T-helper 2 cell (primary cell): Measurements from ENCODE around the gene TXNDC9.
"Not testable (repeated sequence)": the region's sequence is repeated elsewhere in the genome, so short reads cannot be mapped to it uniquely, and the experiment has no call there.

Experiments
- DNase-seq, 5 experiments: peaks; one replicate each; pipeline versions ENCODE4 v3.0.0 to v3.0.0-alpha.2; 2012 to 2022

TXNDC9 gene

DNA sequence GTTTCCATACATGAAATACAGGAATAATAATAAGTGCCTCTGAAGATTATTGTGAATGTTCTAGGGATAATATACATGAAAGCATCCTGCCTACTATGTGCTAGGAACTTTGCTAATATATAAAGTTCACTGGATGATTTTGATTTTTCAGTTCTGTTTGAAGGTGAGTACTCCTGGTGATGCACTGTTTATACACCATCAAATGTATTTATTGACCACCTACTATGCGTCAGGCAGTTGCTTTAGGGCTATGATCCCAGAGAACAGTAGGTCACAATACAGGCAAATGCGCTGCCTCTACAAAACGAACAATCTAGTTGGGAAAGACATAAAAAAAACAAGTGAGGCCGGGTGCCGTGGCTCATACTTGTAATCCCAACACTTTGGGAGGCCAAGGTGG lies 10.7 kb downstream of the TXNDC9 start:
- DNase-seq, result no peak

DNA sequence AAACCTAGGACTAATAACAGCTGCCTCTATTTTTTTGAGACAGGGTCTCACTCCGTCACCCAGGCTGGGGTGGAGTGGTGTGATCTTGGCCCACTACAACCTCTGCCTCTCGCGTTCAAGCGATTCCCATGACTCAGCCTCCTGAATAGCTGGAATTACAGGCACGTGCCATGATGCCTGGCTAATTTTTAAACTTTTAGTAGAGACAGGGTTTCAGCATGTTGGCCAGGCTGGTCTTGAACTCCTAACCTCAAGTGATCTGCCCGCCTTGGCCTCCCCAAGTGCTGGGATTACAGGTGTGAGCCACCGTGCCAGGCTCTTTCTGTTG lies 18.3 kb downstream of the TXNDC9 start:
- DNase-seq, result not testable (repeated sequence)

DNA sequence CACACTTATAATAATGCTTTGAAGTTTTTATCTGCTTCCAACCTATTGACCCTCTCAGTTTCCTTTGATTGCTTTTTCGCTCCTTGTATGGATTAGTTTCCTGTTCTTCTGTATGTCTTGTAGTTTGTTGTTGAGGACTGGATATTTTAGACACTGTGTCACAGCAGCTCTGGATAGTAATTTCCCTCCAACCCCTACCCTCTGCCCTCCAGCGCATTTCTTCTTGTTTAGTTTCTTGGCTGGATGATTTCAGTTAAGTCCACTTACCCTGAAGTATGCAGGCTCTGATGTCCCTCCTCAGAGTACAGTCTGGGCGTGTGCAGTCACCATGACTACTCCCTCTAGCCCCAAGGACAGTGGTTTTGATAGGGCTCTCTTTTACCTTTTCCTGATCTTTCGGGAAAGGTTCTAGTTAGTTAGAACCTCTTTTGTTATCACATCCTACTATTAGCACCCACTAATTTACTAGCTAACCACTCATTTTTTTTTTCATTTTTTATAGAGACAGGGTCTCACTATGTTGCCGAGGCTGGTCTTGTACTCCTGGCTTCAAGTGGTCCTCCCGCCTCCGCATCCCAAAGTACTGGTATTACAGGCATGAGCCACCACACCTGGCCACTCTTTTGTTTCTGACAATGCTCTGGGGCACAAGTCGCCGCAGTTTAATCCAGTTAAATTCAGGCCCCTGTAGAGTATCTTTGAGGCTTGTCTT lies 18.8 kb downstream of the TXNDC9 start:
- DNase-seq, result no peak

DNA sequence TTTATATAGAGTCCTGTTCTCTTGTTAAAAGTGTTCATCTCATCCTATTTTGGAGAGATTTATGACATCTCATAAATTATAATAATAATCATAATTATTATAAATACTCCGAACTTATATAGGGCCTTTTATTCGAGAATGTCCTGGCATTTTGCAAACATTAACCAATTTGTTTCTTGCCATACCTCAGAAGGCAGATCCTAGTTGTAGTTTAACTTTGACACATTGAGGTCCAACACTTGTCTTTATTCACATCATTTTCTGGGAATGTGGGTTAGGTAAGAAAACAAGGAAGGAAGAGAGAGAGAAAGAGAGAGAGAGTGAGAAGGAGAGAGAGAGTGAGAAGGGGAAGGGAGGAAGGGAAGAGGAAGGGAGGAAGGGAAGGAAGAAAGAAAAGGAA lies 35.0 kb downstream of the TXNDC9 start, which contains the start of gene LYG1:
Gene LYG1, minus strand, starts transcription at position 101 of the 400 bp plus-strand sequence. CDS start 5,527 bp downstream, outside the sequence.
- DNase-seq, result not testable (repeated sequence)

DNA sequence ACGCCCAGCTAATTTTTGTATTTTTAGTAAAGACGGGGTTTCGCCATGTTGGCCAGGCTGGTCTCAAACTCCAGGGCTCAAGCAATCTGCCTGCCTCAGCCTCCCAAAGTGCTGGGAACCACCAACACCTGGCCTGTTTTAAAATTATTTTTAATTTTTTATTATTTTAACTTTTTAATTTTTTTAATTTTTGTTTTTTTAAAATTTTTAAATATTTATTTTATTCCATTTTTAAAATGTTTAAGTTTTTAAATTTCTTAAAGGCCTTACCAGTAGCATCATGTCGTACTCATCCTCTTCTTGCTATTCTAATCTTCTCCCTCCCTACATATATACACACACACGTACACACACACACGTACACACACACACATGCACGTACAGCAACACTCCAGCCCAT lies 36.6 kb downstream of the TXNDC9 start:
- DNase-seq, result no peak

DNA sequence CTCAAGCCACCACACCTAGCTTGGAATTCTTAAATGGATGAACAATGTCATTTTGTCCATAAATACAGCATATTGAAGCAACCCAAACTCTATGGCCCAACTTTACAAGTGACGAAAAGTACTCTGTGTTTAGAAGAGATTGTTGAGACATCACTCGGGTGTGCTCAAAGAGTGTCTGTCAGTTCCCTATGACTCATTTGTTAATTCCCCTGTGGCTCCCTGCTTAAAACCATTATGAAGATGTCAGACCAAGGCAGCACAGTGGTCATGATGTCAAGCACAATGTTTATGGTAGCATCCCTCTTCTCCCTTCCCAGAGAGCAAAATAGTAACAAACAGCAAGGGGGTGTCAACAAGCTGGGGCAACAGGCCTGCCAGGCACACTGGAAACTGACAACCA lies 38.1 kb downstream of the TXNDC9 start:
- no peak for DNase-seq

DNA sequence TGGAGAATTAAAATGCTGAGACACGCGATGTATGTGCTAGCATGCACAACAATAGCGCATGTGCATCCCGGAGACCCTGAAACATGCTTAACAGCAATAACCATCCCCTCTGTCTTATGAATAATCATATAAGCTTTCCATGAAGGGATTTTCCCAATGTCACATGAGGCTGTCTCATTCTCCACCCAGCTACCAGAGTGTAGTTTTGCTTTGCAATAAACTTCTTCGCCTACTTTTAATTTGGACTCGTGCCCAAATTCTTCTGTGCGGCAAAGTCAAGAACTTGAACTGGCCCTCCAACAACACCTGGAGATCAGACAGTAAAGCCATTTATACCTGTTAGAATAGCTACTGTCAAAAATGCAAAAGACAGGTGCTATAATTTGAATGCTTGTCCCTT lies 50.6 kb downstream of the TXNDC9 start:
- no peak for DNase-seq

DNA sequence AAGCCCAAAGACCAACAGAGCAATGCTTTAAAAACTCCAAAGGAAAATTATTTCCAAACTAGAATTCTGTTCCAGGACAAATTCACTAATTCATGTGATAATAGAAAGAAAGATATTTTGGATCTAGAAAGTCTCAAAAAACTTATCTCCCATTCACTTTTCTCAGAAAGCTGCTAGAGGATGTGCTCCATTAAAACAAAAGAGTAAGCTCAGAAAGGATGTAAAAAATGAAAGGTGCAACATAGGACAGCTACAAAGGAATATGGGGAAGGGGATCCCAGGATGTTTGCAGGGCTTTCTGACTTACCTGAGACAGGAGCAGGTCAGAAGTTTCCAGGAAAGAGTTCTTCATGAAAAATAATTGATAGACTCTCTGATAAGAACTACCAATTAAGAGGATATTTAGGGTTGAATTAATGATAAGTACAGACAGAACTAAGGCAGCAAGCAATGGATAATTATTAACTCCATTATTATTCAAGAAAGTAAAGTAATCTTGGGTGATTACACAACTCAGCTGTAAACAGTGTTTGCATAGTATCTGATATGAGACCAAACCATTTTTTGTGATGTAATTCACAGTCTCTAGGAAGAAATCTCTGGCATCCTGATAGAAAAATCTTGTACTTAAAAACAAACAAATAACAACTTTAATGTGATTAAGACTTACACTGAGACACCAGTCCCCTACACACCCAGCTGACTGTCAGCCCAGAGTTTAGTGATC lies 56.0 kb downstream of the TXNDC9 start:
- no peak for DNase-seq

DNA sequence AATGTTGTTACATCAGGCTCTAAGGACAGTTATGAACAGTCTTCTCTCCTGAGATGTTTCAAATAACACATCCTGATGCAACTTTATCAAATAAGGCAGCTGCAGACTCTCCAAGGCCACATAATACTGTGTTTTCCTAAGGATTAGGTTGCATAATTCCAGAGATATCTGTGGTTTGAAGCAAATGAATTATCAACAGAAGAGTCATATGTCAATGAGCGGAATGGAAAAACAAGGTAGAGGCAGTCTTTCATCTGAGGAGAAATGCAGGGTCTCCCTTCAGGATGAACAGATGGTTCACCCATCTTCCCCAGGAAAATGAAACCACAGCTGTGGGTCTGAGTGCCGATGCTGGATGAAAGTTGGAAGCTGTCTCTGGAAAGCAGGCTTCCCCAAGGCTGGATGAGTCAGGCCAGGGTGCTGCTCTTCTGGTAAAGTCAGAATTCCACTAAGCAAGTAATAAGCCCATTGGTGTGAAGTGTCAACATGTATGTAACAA lies 57.3 kb downstream of the TXNDC9 start:
- no peak for DNase-seq

DNA sequence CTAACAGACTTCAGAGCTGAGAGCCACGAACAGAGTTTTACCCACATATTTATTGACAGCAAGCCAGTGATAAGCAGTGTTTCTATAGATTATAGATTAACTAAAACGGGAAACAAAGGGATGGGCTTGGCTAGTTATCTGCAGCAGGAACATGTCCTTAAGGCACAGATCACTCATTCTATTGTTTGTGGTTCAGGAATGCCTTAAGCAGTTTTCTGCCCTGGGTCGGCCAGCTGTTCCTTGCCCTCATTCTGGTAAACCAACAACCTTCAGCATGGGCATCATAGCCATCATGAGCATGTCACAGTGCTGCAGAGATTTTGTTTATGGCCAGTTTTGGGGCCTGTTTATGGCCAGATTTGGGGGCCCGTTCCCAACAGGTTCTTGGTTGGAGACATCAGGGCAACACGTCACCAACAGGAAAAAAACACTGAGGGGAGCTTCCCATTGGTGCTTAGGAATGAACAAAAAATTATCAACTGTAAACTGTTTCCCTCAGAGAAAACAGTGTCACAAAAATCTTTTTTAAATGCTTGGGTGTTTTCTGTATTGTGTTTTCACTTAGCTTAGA lies 57.9 kb downstream of the TXNDC9 start:
- not testable (repeated sequence) for DNase-seq

DNA sequence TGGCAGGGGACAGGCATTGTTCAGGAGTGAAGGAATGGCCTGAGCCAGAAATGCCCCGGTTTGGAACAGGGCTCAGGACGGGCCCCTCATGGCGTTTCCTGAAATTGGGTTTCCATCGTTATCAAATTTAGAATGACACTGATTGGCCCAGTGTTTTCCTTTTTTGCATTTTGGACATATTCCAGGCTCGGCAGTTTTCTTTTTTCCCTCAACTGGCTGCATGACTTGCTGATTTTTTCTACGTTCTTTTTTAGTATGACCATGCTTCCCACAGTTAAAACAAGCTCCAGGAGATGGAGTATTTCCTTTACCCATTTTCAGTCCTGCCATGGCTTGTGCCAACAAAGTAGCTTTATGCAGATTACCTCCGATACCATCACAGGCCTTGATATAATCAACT lies 60.3 kb downstream of the TXNDC9 start:
- no peak for DNase-seq
